Retinal pigment epithelial cell (primary cell): Measurements from ENCODE around the gene SMARCAL1.

ENCODE experiments used
- DNase-seq: peaks from one replicate; pipeline ENCODE4 v3.0.0-alpha.2; 2010; ENCODE audit warnings: low read depth
- H3K4me3 ChIP-seq: 2 replicates; pipeline ENCODE4 v1.5.1; 2011; ENCODE audit warnings: mild to moderate bottlenecking, low read length, control low read depth, moderate library complexity
- TF ChIP-seq, protein P1 (sequence below): conservative IDR thresholded peaks from 2 replicates; pipeline ENCODE4 v1.5.1; 2011; ENCODE audit warnings: low read depth, low read length, control low read depth, inconsistent platforms

The SMARCAL1 gene

DNA sequence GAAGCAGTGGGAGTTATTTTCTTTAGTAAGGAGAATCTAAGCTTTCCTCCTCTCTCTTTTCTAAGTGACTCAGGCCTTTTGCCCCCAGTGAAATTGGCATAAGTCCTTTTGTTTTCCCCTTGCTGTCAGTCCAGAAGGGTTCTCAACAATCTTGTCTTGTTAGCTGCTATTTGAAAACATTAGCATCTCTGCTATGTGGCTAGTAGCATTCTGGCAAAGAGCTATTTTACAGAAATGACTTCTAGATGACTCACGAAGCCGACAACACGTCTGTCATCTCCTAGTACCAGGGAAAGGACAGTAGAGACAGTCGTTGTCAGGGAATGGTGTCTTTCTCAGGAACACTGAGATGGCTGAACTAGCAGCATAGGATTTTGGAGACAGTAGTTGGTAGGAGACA, 14.7 kb downstream of the SMARCAL1 start:
- DNase-seq = no peak
- H3K4me3 ChIP-seq = no peak overlapping the region
- TF ChIP-seq, protein P1, sequence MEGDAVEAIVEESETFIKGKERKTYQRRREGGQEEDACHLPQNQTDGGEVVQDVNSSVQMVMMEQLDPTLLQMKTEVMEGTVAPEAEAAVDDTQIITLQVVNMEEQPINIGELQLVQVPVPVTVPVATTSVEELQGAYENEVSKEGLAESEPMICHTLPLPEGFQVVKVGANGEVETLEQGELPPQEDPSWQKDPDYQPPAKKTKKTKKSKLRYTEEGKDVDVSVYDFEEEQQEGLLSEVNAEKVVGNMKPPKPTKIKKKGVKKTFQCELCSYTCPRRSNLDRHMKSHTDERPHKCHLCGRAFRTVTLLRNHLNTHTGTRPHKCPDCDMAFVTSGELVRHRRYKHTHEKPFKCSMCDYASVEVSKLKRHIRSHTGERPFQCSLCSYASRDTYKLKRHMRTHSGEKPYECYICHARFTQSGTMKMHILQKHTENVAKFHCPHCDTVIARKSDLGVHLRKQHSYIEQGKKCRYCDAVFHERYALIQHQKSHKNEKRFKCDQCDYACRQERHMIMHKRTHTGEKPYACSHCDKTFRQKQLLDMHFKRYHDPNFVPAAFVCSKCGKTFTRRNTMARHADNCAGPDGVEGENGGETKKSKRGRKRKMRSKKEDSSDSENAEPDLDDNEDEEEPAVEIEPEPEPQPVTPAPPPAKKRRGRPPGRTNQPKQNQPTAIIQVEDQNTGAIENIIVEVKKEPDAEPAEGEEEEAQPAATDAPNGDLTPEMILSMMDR = no peak

DNA sequence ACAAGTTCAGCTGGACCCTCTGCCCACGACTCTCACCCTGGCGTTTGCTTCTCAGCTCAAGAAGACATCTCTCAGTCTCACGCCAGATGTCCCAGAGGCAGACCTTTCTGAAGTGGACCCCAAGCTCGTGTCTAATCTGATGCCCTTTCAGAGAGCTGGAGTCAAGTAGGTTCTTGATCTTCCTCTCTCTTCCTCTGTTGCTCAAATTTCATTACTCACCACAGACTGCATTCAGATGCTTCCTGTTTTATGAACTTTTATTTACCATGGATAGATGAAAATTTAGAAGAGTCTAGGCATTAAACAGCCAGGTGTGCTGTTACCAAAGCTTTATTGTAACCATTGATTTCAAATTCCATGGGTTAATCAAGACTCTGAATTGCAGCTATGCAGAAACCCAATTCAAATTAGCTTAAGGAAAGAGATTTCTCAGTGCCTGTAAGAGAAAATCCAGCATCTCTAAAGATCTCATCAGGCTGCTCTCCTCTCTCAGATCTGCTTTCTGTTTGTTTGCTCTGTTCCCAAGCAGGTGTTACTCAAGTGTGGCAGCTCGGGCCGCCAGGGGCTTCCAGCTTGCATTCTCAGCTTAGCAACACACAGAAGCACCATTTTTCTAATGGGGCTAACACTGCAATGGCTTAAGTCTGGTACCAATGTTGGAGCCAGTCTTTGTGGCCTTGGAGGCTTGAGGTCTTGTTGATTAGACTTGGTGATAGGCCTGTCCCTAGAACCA, 16.5 kb downstream of the SMARCAL1 start:
- DNase-seq = no peak
- no peak overlapping the region for H3K4me3 ChIP-seq
- TF ChIP-seq, protein P1 = no peak

DNA sequence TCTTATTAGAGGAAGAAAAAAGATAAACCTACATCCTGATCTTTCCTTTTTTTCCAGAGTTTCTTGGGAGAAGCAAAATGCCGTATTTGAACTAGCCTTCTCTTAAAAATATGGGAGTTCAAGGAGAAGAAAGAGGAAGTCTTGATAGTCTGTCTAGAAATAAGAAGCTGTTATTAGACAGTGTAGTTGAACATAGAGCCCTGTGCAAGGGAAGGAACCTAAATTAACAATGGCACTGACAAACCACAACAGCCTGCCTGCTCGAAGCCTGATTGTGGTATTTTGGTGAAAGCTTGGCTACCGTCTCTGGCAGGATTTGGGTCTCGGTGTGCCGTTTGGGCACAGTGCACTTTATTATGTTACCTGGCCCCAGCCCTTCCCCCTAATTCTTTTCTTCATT, 17.1 kb downstream of the SMARCAL1 start:
- no peak overlapping the region for H3K4me3 ChIP-seq
- DNase-seq = no peak
- TF ChIP-seq, protein P1 = no peak

DNA sequence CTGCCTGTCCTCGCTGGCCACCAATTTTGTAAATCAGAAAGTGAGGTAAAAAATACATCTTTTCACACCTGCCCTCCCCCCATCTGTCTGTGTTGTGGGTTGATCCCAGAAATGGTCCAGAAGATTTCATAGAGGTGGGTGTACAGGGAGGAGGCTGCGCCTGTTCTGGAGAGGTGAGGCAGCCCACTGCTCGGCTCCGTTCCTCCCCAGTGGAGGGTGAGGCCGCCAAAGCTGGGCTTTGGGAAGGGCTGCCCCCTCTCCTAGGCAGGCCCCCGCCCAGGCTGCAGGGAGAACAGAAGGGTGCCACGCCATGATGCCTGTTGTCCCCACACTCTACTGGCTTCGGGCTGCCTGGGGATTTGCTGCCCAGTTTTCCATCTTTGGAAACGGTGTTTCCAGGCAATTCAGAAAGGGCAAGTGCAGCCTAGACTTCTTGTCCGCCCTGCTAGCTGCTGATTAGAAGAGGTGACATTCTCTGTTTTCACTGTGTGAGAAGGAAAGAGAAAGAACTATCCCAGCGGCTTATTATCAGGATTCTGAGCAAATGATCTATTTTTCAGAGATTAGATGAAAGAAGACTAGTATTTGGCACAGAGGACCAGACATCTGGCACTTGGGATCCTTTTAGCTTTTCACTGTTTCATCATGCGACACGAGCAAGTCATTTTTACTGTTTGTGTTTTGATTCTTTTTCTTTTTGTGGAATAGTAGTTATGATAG, 18.7 kb downstream of the SMARCAL1 start:
- H3K4me3 ChIP-seq = no peak overlapping the region
- DNase-seq = no peak
- TF ChIP-seq, protein P1 = no peak

DNA sequence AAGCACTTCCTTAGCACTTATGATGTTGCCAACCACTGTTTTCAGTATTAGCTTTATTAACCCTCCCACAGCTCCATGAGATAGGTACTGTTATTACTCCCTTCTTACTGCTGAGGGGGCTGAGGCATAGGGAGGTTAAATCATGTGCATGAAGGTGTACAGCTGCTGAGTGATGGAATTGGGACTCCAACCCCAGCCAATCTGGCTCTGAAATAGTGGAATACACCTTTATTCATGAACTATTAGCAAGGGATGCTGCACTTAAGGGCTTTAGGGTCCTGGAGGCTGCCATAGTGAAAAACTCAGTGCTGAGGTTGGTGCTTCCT, 19.2 kb downstream of the SMARCAL1 start:
- TF ChIP-seq, protein P1 = no peak
- H3K4me3 ChIP-seq = no peak overlapping the region
- DNase-seq = no peak

DNA sequence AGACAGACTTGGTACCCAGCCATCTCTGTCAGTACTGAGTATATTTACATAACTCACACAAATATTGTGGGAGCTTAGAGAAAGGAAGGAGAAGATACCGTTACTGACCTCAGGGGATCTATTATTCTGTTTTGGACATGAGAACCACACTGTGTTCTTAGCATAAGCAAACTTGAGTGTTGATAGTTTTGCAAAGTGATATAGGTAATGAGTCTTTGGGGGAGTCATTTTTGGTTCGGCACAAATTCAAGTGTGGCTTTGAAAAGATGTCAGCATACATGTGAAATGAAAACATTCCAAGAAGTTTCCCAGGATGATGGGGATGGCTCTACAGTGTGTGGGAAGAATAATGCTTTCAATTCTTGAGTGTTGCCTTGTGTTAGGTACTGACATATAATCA, 24.1 kb downstream of the SMARCAL1 start:
- DNase-seq = no peak
- H3K4me3 ChIP-seq = no peak overlapping the region
- TF ChIP-seq, protein P1 = no peak
